Stimulated activated CD8-positive, alpha-beta memory T cell treated with anti-CD3 and anti-CD28 coated beads, Interleukin-2, amount 100 ng/mL, for 48 hours (primary cell): ENCODE measurements around the gene PRLR.
A peak's percentile ranks its signal among the peaks of the same experiment; 100 is the strongest.

Source experiments
- DNase-seq, 2 donors: peaks; one replicate each; pipeline ENCODE4 v3.0.0-alpha.2; 2020; ENCODE audit warnings: low read depth in 2 of 2

Gene PRLR

DNA sequence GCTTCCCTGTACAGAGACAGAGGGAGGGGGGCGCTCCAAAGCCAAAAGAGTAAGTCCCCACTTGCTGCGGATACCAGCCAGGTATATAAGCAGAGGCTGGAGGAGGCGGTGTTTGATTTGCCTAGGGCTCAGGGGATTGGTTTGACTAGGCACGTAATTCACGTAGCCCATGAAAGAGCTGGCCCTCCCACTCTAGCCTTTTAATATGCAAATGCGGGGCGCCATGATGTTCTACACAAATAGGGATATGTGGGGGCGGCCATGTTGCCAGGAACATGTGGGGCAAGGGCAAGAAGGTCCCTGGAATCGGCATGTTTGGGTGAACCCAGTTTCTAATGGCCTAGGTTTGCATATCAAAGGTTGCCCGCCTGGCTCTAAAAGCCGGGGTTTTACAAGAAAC, 3.3 kb upstream of the PRLR start:
- no peak for DNase-seq

DNA sequence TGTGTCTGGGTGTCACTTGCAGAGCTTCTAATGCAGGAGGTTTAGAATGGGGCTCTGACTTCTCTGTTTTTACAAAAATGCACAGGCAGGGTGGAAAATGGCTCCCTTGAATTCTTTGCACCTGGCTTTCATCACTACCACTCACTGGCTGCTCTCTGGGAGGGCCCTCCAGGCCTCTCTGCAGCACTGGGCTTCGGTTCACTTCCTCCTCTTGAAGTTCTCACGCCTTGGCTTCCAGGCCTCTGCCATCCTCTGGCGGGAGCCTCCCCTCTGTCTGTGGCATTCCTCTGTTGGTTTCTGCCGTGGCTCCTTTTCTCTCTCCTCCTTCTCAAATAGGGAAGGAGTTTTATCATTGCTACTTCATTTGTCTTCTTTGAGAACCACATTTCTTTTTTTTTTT, 2.8 kb upstream of the PRLR start:
- DNase-seq = no peak

- no peak for DNase-seq
Measured at GRCh38 chr5:35232124-35232523, 1.8 kb upstream of the PRLR start.

DNA sequence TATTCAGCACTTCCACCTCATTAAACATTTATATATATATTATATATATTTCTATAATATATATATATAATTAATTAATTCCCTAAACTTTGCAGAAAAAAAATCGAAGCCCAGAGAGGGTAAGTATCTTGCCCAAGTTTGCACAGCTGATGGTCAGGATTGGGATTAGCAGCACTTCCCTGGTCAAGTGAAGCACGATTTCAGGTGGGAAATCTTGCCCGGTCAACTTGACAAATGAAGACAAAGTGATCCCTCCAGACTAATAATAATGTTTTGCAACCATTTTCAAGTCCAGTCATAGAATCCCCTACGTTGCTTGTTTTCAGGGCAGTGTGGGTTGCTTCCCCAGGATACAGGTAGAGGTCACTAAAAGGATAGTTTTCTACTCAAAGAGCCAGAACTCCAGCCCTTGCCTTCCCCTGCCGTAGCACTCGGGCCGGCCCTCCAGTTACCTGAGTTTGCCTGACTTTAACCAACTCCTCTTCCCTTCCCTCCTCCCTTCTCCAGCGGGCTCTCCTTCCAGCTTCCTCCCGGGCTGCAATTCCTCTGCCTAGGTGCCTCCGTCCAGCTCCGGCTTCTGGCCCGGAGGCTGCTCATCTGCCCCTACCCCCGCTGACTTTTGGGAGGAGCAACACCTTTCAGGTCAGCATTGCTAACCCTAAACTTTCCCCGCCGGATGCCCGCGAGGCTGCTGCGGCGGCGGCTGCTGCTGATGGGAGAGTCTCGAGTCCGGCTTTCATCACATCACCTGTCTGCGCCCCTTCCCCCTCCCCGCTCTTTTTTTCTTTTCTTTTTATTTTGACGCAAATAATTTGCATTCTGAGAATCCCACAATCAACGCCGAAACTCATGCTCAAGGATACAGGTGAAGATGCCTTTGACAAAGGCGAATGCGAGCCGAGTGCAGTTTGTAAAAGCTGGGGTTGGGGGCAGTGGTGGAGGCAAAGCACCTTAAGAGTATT, 930 bp downstream of the PRLR start:
- DNase-seq = no peak

DNA sequence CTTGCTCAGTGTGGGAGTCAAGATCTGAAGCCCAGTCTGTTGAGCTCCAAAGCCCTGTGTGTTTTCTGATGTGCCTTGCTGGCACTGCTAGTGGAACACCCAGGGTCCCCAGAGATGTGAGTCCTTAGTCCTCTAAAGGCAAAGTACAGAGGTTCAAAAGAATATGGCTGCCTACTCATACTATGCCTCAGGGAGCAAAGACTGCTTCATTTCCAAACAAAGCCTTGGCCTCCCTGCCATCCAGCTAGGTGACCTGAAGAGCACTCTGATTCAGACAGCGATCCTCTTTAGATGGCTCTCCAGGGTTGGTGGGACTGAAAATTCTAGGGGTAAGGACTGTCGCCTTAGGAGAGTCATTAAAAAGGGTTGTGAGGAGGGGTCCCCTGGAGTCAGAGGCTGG, 2.0 kb downstream of the PRLR start:
- DNase-seq = no peak

- DNase-seq = no peak
Measured at GRCh38 chr5:35227720-35228119, 2.6 kb downstream of the PRLR start.

DNA sequence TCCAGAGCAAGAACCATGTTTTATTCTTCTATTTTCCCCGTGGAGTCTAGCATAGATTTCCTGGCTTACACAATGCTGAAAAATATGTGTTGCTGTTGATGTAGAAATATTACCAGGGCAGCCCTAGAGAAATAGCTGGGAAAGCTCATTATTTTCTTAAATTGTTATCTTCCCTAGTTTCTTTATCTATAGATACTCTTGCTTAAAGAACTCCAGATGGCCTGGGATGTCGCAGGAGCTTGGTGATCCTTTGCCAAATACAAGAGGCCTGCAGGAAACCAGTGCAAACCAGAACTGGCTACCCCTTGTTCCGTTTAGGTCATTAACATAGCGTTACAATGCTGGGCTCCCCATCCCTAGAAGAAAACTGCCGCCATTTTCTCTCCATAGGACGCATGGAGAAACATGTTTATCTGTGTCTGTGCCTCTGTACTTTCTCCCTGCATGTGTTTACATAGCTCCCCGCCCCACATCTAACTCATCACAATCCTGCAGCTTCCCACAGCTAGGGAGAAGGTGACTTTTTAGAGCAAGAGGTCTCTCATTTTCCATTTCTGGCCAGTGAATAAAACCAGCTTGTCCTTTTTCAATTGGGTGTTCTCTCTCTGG, 6.4 kb downstream of the PRLR start:
- no peak for DNase-seq

DNA sequence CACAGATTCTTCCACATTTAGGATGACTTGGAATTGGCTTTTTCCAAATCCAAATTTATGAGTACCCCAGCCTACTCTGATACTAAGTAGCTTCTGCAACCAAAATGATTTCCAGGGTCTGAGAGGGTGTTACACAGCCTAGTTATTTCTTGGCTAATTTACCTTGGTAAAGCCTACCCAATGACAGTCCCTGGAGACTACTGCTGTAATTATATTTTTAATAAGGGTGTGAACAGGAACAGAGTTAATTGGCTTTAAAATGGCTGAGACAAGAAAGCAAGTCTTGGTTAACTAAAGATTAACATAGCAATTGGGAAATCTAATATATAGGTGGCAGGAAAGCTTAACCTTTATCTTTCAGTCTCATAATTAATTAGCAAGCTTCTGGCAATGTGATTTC, 9.3 kb downstream of the PRLR start:
- no peak for DNase-seq

DNA sequence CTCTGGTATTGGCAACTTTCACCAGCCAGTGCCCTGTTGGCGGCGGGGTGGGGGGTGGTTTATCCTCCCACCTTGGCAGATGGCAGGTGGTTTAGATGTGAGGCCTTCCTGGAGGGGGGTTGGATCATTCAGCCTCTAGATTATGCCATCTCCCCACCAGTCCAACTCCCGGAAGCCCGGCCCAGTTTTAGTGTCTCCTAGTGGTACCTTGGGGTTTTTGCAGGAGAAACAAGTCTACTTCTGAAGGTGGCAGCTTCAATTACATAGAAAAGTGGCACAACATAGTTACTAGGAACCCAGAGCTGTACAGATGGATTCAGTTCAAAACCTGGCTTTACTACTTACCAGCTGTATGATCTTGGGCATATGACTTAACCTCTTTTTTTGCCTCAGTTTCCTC, 11.3 kb downstream of the PRLR start:
- no peak for DNase-seq

- DNase-seq = no peak
Measured at GRCh38 chr5:35214051-35214450, 16.2 kb downstream of the PRLR start.

DNA sequence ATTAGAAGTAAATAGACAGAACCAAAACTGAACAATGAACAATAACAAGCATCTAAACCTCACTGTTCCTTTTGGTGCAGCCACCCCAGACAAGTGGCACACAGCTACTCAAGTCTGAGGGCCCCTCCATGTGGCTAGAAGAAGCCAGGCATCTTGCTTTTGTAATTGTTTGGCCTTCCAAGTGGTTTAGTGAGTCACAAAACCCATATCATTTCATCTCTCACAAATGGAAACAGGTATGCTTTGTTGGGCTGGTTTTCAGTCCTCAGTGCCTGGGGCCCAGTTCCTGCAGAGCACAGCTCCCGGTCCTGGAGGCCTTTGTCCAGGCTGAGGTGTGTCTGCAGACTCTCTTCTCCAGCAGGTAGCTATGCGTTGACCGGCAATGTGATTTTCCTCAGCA, 16.7 kb downstream of the PRLR start:
- DNase-seq = no peak

- no peak for DNase-seq
Measured at GRCh38 chr5:35212122-35212982, 17.9 kb downstream of the PRLR start.

DNA sequence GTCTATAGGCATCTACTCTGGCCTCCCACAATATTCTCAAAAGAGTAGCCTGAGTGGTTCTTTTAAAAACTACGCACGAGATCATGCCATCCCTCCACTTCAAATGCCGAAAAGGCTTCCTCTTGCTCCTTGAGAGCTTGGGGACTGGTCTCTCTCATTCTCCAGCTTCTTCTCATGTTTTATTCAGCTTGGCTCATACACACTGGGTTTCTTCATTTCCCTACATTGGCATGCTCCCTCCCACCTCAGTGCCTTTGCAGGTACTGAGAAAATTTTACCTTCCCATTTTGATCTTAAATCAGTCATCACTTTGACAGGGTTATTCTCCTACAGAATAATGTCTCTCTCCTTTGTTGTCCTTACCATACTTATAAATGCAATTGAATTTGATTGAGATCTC, 20.4 kb downstream of the PRLR start:
- no peak for DNase-seq

- DNase-seq = no peak
Measured at GRCh38 chr5:35205606-35206005, 24.7 kb downstream of the PRLR start.

DNA sequence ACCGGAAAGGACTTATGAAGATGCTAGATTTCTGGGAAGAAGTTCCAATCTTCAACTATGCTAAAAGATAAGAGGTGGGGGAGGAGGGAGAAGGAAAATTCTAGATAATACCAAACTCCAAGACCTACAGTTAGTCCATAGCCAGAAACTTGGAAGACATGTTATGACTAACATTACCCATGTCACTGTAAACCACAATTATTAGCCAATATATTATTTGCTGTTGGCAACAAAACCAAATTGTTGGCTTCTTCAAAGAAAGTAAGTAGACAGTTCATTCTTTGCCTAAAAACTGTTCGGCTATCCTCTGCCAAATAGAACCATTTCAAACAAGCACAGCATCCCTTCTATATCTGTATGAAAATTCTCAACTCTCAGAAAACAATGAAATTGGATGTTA, 25.1 kb downstream of the PRLR start:
- no peak for DNase-seq

DNA sequence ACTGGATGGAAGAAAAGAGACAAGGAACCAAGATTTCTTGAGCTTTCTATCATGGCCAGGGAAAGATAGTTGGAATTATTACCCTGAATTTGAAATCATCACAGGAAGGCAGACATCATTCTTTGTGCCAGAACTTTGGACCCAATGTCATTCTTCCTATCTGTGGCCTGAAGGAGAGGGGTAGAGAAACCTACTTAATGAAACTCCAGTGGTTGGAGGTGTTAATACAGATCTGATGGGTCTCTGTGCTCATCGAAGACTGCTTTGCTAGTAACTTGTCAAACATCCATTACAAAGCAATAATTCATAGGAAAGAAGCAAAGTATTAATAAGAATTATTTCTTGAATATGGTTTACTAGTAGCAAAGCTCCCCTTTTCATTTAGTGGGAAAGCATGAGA, 26.9 kb downstream of the PRLR start:
- DNase-seq = no peak

DNA sequence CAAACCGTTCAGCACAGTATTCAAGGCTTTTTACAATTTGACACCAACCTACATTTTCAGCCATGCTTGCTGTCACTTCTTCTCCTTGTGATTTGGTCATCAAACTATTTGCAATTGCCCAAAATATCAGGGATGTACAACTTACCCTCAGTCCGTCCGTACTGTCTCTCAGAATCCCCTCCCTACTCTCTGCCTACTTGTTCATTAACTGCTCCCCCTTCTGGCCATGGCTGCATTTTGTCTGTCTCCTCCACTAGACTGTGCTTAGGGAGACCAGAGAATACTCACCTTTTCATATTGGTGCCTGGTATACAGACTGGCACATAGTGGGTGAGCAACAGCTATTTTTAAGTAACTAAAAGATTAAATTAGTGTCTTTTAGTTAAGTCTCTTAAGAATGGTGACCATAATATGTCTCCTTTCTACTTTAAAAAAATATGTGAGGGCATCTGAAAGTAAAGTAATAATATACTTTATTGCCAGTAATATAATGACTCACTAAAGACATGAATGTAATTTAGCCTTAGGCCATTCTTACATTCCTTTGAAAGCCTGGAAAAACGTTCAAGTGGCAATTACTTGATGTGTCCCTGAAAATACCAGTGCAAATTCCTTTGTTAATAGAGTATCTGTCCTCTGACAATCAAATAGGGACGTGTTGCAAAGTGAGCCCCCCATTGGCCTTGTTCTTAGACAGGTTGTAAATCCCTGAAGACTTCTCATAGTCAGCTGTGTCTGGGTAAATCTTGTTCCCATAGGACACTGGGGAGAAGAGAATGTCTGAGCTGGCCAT, 27.8 kb downstream of the PRLR start:
- DNase-seq = peak; percentile 4 to 18

DNA sequence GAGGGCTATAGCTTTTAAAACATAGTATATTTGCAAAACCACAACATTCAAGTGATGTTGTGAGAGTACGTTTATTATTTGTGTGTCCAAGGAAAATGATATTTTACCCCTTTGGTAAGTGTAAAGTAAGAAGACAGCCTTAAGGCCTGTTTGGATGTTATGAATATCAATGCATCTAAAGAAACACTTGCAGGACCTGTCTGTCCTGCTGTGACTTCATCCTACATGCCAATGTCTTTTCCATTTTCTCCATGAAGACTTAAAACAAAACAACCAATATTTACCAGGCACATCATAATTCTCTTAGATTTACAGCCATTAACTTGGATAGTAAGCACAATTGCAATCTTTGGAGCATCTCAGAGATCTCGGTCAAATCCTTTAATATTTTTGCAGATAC, 29.0 kb downstream of the PRLR start:
- no peak for DNase-seq

DNA sequence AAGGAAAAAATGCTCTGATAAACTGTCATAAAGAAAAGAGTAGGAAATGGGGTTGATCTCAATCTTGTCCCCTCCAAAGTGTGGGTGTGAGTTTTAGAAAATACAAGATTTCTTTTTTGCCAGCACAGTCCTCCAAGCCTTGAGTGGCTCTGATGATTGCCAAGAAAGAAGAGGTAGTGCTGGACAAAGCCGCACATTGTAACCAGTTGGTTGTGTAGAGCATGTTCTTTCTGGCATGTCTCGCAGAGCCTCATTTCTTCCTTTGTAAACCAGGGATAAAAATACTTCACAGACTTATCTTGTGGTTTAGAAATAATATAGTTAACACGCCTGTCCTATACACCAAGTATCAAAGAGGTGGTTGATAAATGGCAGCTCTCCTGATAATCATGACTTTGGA, 30.4 kb downstream of the PRLR start:
- no peak for DNase-seq

GRCh38 chr5:35198686-35199085, 31.6 kb downstream of the PRLR start:
- DNase-seq = no peak

DNA sequence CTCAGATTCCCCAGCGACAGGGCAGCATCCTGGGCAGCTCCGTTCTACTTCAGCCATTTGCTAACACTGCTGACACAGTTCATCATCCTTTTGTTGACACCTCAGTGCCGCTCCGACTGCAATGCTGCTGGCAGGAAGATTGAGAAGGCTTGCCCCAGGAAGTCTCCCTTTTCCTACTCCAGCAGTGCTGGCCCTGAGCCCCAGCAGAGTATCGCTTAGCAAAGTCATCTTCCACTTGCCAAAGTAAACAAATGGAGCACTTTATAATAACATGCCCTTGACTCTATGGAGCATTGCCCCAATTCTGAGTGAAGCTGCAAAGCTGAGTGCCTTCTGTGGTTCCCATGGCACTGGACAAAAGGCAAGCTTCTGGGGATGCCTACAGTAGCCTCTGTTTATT, 32.2 kb downstream of the PRLR start:
- DNase-seq = no peak

- no peak for DNase-seq
Measured at GRCh38 chr5:35197351-35197750, 32.9 kb downstream of the PRLR start.
